Measurements from ENCODE around the gene A4GALT. TPM values are rescaled to one million over a fixed set of nuclear protein-coding genes. Genes with fewer than 3 reads are reported as not detected.
"Not testable (repeated sequence)": the region's sequence is repeated elsewhere in the genome, so short reads cannot be mapped to it uniquely, and the experiment has no call there.

The A4GALT gene
- total RNA-seq, 2 experiments from 2014 or later: not detected

GRCh38 chr22:42745118-42745517 lies 24.4 kb upstream of the A4GALT start:
- H3K27ac Mint-ChIP-seq: no peak overlapping the region
- H3K27ac ChIP-seq (ENCODE audit: low read depth in 1 of 2, low read length in 2 of 2): no peak overlapping the region
- no peak overlapping the region for H3K4me3 ChIP-seq (ENCODE audit: low read length)
- H3K36me3 ChIP-seq (ENCODE audit: insufficient read depth, low read length): no peaks in the 10 kb centered on the region
- CTCF ChIA-PET: no interaction called here
- no peak for TF ChIP-seq CTCF (IDR thresholded peaks at IDR 0.05)
- intact Hi-C loops (cut with DNase I, micrococcal nuclease): no loop called here
- no peak for DNase-seq
- ATAC-seq (ENCODE audit: poor library complexity): no peak
- H3K27me3 Mint-ChIP-seq: peaks cover 4% of the 10 kb centered on the region
- H3K9me3 ChIP-seq (ENCODE audit: control insufficient read depth in 1 of 2, insufficient read depth in 1 of 2, low read length in 2 of 2): no peaks in the 10 kb centered on the region
- POLR2A ChIA-PET: no interaction called here
- no peaks in the 10 kb centered on the region for H3K27me3 ChIP-seq (ENCODE audit: control insufficient read depth in 1 of 2, insufficient read depth in 2 of 2, low read length in 2 of 2)
- no peak overlapping the region for H3K4me3 Mint-ChIP-seq
- H3K4me1 ChIP-seq (ENCODE audit: insufficient read depth, low read length): no peaks in the 10 kb centered on the region
- H3K4me1 Mint-ChIP-seq (ENCODE audit: low read depth): no peaks in the 10 kb centered on the region
- H3K9me3 Mint-ChIP-seq: no peaks in the 10 kb centered on the region
- H3K36me3 Mint-ChIP-seq (ENCODE audit: low read depth): no peaks in the 10 kb centered on the region

GRCh38 chr22:42743501-42743991 lies 22.9 kb upstream of the A4GALT start:
- TF ChIP-seq CTCF (IDR thresholded peaks at IDR 0.05): no peak
- no peaks in the 10 kb centered on the region for H3K27me3 ChIP-seq (ENCODE audit: control insufficient read depth in 1 of 2, insufficient read depth in 2 of 2, low read length in 2 of 2)
- no peak overlapping the region for H3K27ac ChIP-seq (ENCODE audit: low read depth in 1 of 2, low read length in 2 of 2)
- DNase-seq (no peak), ATAC-seq (ENCODE audit: poor library complexity) (no peak)
- H3K27ac Mint-ChIP-seq: no peak overlapping the region
- ChIA-PET CTCF (no interaction called here), POLR2A (no interaction called here)
- no peaks in the 10 kb centered on the region for H3K9me3 ChIP-seq (ENCODE audit: control insufficient read depth in 1 of 2, insufficient read depth in 1 of 2, low read length in 2 of 2)
- no peaks in the 10 kb centered on the region for H3K9me3 Mint-ChIP-seq
- H3K4me3 Mint-ChIP-seq: no peak overlapping the region
- H3K27me3 Mint-ChIP-seq: peaks cover 4% of the 10 kb centered on the region
- no peaks in the 10 kb centered on the region for H3K36me3 Mint-ChIP-seq (ENCODE audit: low read depth)
- H3K4me1 ChIP-seq (ENCODE audit: insufficient read depth, low read length): no peaks in the 10 kb centered on the region
- intact Hi-C loops (cut with DNase I, micrococcal nuclease): no loop called here
- no peaks in the 10 kb centered on the region for H3K4me1 Mint-ChIP-seq (ENCODE audit: low read depth)
- no peak overlapping the region for H3K4me3 ChIP-seq (ENCODE audit: low read length)
- H3K36me3 ChIP-seq (ENCODE audit: insufficient read depth, low read length): no peaks in the 10 kb centered on the region

- Mint-ChIP-seq H3K9me3 (no peaks in the 10 kb centered on the region), H3K27ac (no peak overlapping the region)
Observed at GRCh38 chr22:42742940-42743339, 22.3 kb upstream of the A4GALT start.

GRCh38 chr22:42740320-42740719 lies 19.6 kb upstream of the A4GALT start:
- H3K27me3 ChIP-seq (ENCODE audit: control insufficient read depth in 1 of 2, insufficient read depth in 2 of 2, low read length in 2 of 2); H3K27ac Mint-ChIP-seq; DNase-seq; H3K4me3 Mint-ChIP-seq; H3K36me3 Mint-ChIP-seq (ENCODE audit: low read depth); CTCF ChIA-PET; H3K27me3 Mint-ChIP-seq; POLR2A ChIA-PET; H3K4me1 Mint-ChIP-seq (ENCODE audit: low read depth); H3K36me3 ChIP-seq (ENCODE audit: insufficient read depth, low read length); intact Hi-C loops (cut with DNase I, micrococcal nuclease); ATAC-seq (ENCODE audit: poor library complexity); H3K4me3 ChIP-seq (ENCODE audit: low read length); H3K27ac ChIP-seq (ENCODE audit: low read depth in 1 of 2, low read length in 2 of 2); H3K9me3 ChIP-seq (ENCODE audit: control insufficient read depth in 1 of 2, insufficient read depth in 1 of 2, low read length in 2 of 2); H3K9me3 Mint-ChIP-seq; H3K4me1 ChIP-seq (ENCODE audit: insufficient read depth, low read length): not testable (repeated sequence)

More at GRCh38 chr22:42742940-42743339, 22.3 kb upstream of the A4GALT start:
- TF ChIP-seq CTCF (IDR thresholded peaks at IDR 0.05): no peak
- Histone ChIP-seq H3K36me3 (ENCODE audit: insufficient read depth, low read length) (no peaks in the 10 kb centered on the region), H3K4me1 (ENCODE audit: insufficient read depth, low read length) (no peaks in the 10 kb centered on the region), H3K27me3 (ENCODE audit: control insufficient read depth in 1 of 2, insufficient read depth in 2 of 2, low read length in 2 of 2) (no peaks in the 10 kb centered on the region), H3K4me3 (ENCODE audit: low read length) (no peak overlapping the region), H3K27ac (ENCODE audit: low read depth in 1 of 2, low read length in 2 of 2) (no peak overlapping the region), H3K9me3 (ENCODE audit: control insufficient read depth in 1 of 2, insufficient read depth in 1 of 2, low read length in 2 of 2) (no peaks in the 10 kb centered on the region)
- no peak overlapping the region for H3K4me3 Mint-ChIP-seq
- H3K27me3 Mint-ChIP-seq: peaks cover 4% of the 10 kb centered on the region
- ATAC-seq (ENCODE audit: poor library complexity) (no peak), DNase-seq (no peak)
- ChIA-PET POLR2A (no interaction called here), CTCF (no interaction called here)
- no peaks in the 10 kb centered on the region for H3K36me3 Mint-ChIP-seq (ENCODE audit: low read depth)
- intact Hi-C loops (cut with DNase I, micrococcal nuclease): no loop called here
- H3K4me1 Mint-ChIP-seq (ENCODE audit: low read depth): no peaks in the 10 kb centered on the region

Data from CD4-positive, alpha-beta T cell (primary cell).